Heart left ventricle (tissue), 16 donors: ENCODE data around the gene NUDT3. TPM values are rescaled to one million over a fixed set of nuclear protein-coding genes. Genes with fewer than 3 reads are reported as not detected.

Source experiments
- ATAC-seq, 4 donors: fragments of 200-7000 bp; cut with Tn5 transposase; one replicate each; pipeline ENCODE4 v1.9.1; 2020 to 2022; ENCODE audit warnings: moderate library complexity in 4 of 4, mild to moderate bottlenecking in 3 of 4, moderate number of reproducible peaks in 1 of 4
- DNase-seq, 5 donors: peaks; one replicate each; pipeline ENCODE4 v3.0.0-alpha.2; 2020
- H3K27ac ChIP-seq, 12 donors: fragments of 200-600 bp; sonication (generic) in 4 of 12; one replicate each; pipeline versions ENCODE4 v1.5.0 to v1.8.0; 2016 to 2022; ENCODE audit warnings: mild to moderate bottlenecking in 2 of 12
- H3K27me3 ChIP-seq, 9 donors: fragments of 200-600 bp; sonication (generic) in 2 of 9; one replicate each; pipeline versions ENCODE4 v1.5.1 to v1.8.0; 2016 to 2022; ENCODE audit warnings: mild to moderate bottlenecking in 3 of 9
- H3K36me3 ChIP-seq, 9 donors: fragments of 200-600 bp; sonication (generic) in 2 of 9; one replicate each; pipeline versions ENCODE4 v1.5.0 to v1.8.0; 2018 to 2022; ENCODE audit warnings: mild to moderate bottlenecking in 2 of 9
- H3K4me1 ChIP-seq, 12 donors: fragments of 200-600 bp; sonication (generic) in 4 of 12; one replicate each; pipeline versions ENCODE4 v1.5.0 to v1.8.0; 2016 to 2022; ENCODE audit warnings: mild to moderate bottlenecking in 3 of 12
- H3K4me3 ChIP-seq, 12 donors: fragments of 200-600 bp; sonication (generic) in 4 of 12; one replicate each; pipeline versions ENCODE4 v1.5.0 to v1.8.0; 2017 to 2022; ENCODE audit warnings: mild to moderate bottlenecking in 9 of 12, moderate library complexity in 4 of 12
- H3K9me3 ChIP-seq, 12 donors: fragments of 200-600 bp; sonication (generic) in 4 of 12; one replicate each; pipeline versions ENCODE4 v1.5.0 to v1.8.0; 2016 to 2022; ENCODE audit warnings: mild to moderate bottlenecking in 1 of 12
- CTCF ChIP-seq, 12 donors: fragments of 200-600 bp; sonication (generic) in 4 of 12; IDR thresholded peaks; one replicate each; pipeline versions ENCODE4 v1.5.0 to v1.8.0; 2018 to 2022; ENCODE audit warnings: antibody characterized with exemption in 12 of 12, mild to moderate bottlenecking in 5 of 12
- POLR2A ChIP-seq, 2 donors: fragments of 450-650 bp; IDR thresholded peaks; one replicate each; pipeline ENCODE4 v1.6.1; 2017; ENCODE audit warnings: antibody characterized with exemption in 2 of 2, mild to moderate bottlenecking in 2 of 2, moderate library complexity in 2 of 2
- WGBS, 4 donors: extraction: QIAGEN DNeasy Blood & Tissue Kit in 2 of 4; methylation state at CpG; one replicate each; pipeline versions ENCODE4 v1.1.5 to v1.1.7; 2013 to 2018; 5-methylcytosine and 5-hydroxymethylcytosine counted together
- intact Hi-C, 10 donors: fragments of 100-400 bp; cut with DNase I; formaldehyde crosslinking; loops; one replicate each; pipeline versions ENCODE4 v1.11.1 to v1.14.2; 2022
- polyA plus RNA-seq, 2 donors: library from polyadenylated mRNA; stranded (reverse); fragments of 200-250 nt; gene quantifications; one replicate each; pipeline ENCODE4 v1.2.3, GENCODE V29; 2013
- total RNA-seq, 9 donors: library from RNA; depleted of rRNA in 2 of 9; stranded (reverse); fragments of >200 nt in 2 of 9; fragmentation: NEBNext Ultra II Directional in 3 of 9; extraction: Animal tissue kit (Norgen Biotek cat#: 25700) in 3 of 9; gene quantifications; one replicate each; pipeline versions ENCODE4 v1.1.0 to v1.2.4, GENCODE V29; 2016 to 2023
- donor health status: ischemic (EF 13 %, LVEDD 7.1; RV severe dilation, severe dysfunction).
- donor health status: healthy with polysubstance abuse.
- donor health status: DM: no; HTN: yes; CAD: no.
- donor health status: DM: no; HTN: no; CAD: no.
- donor health status: ischemic (EF 25% LVEDD 6.9; RV normal size, moderate dysfunction).
- donor health status: ischemic (EF 25% LVEDD 5.7; RV mildly dilated, moderate dysfunction).
- donor health status: healthy.
- donor health status: DM: yes; HTN: yes; CAD: no.
- donor health status: ischemic (EF 35%, LVEDD 5.7; RV mildly dilated, moderate dysfunction).
- donor health status: nonischemic (EF 11% LVEDD 7.7; RV severe dilation, severe dysfunction).
- donor health status: DM: yes; HTN: yes; CAD: no.
- donor health status: PGD.
- donor health status: ischemic (EF 29% LVEDD 5.4; RV normal size, mild dysfunction).
- donor health status: nonischemic (EF 23%, LVEDD 6.1; RV moderate dilation, normal function).

Gene NUDT3
- total and polyA plus RNA-seq, 11 donors, result 15.9 to 68.4 (median 54.5) TPM

- H3K4me1 ChIP-seq, result peaks cover 0 to 30% (median 11%) of the 10 kb centered on the region in 12 donors
- H3K27me3 ChIP-seq, result no peaks in the 10 kb centered on the region
- no peaks in the 10 kb centered on the region for H3K9me3 ChIP-seq
- ATAC-seq (peak in 1 of 4 donors; percentile 1), DNase-seq (no peak)
- H3K27ac ChIP-seq, result peak overlapping the region in 11 of 12 donors; percentile 63 to 88 (median 86)
- intact Hi-C loops, result no loop called here
- H3K4me3 ChIP-seq, result peak overlapping the region; percentile 61 to 93 (median 86)
- H3K36me3 ChIP-seq, result peaks cover 0 to 51% (median 47%) of the 10 kb centered on the region in 9 donors
- no peak for TF ChIP-seq POLR2A (IDR thresholded peaks at IDR 0.05)
- no peak for TF ChIP-seq CTCF (IDR thresholded peaks at IDR 0.05)
- WGBS, 4 donors, result 5 to 8% (median 5%) methylated on average over 10 of the region's 10 CpGs
These were observed 32.6 kb upstream of the NUDT3 start for GRCh38 chr6:34425132-34425497.

- TF ChIP-seq POLR2A (IDR thresholded peaks at IDR 0.05) (no peak), CTCF (IDR thresholded peaks at IDR 0.05) (no peak)
- Histone ChIP-seq H3K27me3 (no peaks in the 10 kb centered on the region), H3K4me3 (peak overlapping the region; percentile 61 to 93 (median 86)), H3K27ac (peak overlapping the region in 7 of 12 donors; percentile 63 to 88 (median 86)), H3K4me1 (peaks cover 0 to 30% (median 11%) of the 10 kb centered on the region in 12 donors), H3K36me3 (peaks cover 0 to 57% (median 53%) of the 10 kb centered on the region in 9 donors), H3K9me3 (no peaks in the 10 kb centered on the region)
- intact Hi-C loops, result no loop called here
- ATAC-seq (no peak), DNase-seq (no peak)
- 80 to 83% (median 80%) methylated on average over 19 of the region's 19 CpGs for WGBS, 4 donors
These were observed 32.0 kb upstream of the NUDT3 start for GRCh38 chr6:34424200-34425131.

- DNase-seq (no peak), ATAC-seq (no peak)
- no peak for TF ChIP-seq CTCF (IDR thresholded peaks at IDR 0.05)
- TF ChIP-seq POLR2A (IDR thresholded peaks at IDR 0.05), result no peak
- intact Hi-C loops, result no loop called here
- no peak overlapping the region for H3K4me3 ChIP-seq
- no peaks in the 10 kb centered on the region for H3K9me3 ChIP-seq
- H3K27me3 ChIP-seq, result no peaks in the 10 kb centered on the region
- no peak overlapping the region for H3K27ac ChIP-seq
- peaks cover 0 to 30% (median 11%) of the 10 kb centered on the region in 12 donors for H3K4me1 ChIP-seq
- WGBS, 4 donors, result 92 to 98% (median 97%) methylated on average over 5 of the region's 5 CpGs
- peaks cover 0 to 69% (median 64%) of the 10 kb centered on the region in 9 donors for H3K36me3 ChIP-seq
These were observed 30.8 kb upstream of the NUDT3 start for GRCh38 chr6:34423254-34423653.

- no peaks in the 10 kb centered on the region for H3K27me3 ChIP-seq
- H3K9me3 ChIP-seq, result no peaks in the 10 kb centered on the region
- DNase-seq (no peak), ATAC-seq (no peak)
- H3K36me3 ChIP-seq, result peaks cover 0 to 76% (median 76%) of the 10 kb centered on the region in 9 donors
- no peak overlapping the region for H3K27ac ChIP-seq
- 85 to 90% (median 86%) methylated on average over 5 of the region's 5 CpGs for WGBS, 4 donors
- no peak overlapping the region for H3K4me3 ChIP-seq
- no peak for TF ChIP-seq CTCF (IDR thresholded peaks at IDR 0.05)
- TF ChIP-seq POLR2A (IDR thresholded peaks at IDR 0.05), result no peak
- intact Hi-C loops, result loop anchor here in 3 of 10 donors (5.0 to 10.0 kb wide), 3 partner anchors 171 to 254 kb away; partner anchors contain the start of gene SMIM29 (in 1 of the 3)
- peaks cover 0 to 17% (median 8%) of the 10 kb centered on the region in 12 donors for H3K4me1 ChIP-seq
These were observed 25.9 kb upstream of the NUDT3 start for GRCh38 chr6:34418367-34418766.
